Activated CD8-positive, alpha-beta memory T cell treated with anti-CD3 and anti-CD28 coated beads, Interleukin-2, amount 50 U/mL, for 24 hours (primary cell): Measurements from ENCODE around the gene KRTAP3-2.
"Not testable (repeated sequence)": the region's sequence is repeated elsewhere in the genome, so short reads cannot be mapped to it uniquely, and the experiment has no call there.

ENCODE experiments used
- DNase-seq: peaks from one replicate; pipeline ENCODE4 v3.0.0-alpha.2; 2020; ENCODE audit errors: extremely low read depth

KRTAP3-2 gene

GRCh38 chr17:40999563-40999962 is at the start of gene KRTAP3-2:
KRTAP3-2 (minus strand) TSS chr17:40999906; CDS start chr17:40999853, 53 bp downstream.
- DNase-seq, result not testable (repeated sequence)

- DNase-seq, result no peak
These were observed 49.4 kb upstream of the KRTAP3-2 start for GRCh38 chr17:41049110-41049509.

DNA sequence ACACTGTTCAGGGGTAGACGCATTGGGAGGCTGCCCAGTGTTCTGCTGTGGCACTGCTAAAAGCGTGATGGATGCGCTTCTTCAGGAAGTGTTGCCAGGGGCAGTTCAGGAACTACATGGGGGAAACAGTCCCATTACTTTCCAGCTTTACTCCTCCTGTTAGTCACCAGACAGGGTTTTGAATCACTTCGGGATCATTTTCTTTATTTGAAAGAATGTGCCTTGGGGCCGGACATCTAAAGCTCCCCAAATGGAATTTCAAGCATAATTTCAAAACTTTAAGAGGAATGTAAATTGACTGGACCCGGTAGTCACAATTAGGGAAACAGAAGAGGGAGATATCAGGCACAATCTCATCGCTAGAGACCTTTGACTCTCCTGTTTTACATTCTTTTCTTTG is 48.7 kb upstream of the KRTAP3-2 start:
- DNase-seq, result no peak

DNA sequence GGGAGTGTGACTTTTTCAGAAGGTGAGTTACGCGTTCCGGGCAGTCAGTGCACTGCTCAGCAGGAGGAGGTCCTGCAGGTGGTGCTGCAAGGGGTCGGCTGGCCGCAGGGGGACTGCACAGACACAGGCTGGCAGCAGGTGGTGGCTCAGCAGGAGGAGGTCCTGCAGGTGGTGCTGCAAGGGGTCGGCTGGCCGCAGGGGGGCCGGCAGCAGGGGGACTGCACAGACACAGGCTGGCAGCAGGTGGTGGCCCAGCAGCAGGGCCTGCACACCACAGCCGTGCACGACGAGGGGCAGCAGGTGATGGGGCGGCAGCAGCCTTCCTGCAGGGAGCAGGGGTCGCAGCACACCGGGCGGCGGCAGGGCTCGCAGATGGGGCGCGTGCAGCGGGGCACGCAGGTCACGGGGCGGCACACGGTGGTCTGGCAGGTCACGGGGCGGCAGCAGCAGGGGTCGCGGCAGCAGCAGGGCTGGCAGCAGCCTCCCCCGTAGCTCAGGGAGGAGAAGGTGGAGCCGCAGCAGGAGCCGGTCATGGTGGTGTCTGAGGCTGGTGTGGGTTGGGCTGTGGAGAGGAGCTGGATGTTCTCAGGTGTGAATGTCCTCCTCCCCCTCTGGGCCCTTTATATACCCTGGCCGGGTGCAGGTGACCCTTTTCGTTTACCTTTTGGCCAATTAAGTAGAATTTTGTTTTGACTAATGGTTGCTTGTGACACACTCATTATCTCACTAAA is 47.2 kb upstream of the KRTAP3-2 start, which contains the start of gene KRTAP2-1:
KRTAP2-1 (minus strand) TSS at position 582 of the 731 bp plus-strand sequence; CDS start at position 533, 49 bp downstream.
- not testable (repeated sequence) for DNase-seq

DNA sequence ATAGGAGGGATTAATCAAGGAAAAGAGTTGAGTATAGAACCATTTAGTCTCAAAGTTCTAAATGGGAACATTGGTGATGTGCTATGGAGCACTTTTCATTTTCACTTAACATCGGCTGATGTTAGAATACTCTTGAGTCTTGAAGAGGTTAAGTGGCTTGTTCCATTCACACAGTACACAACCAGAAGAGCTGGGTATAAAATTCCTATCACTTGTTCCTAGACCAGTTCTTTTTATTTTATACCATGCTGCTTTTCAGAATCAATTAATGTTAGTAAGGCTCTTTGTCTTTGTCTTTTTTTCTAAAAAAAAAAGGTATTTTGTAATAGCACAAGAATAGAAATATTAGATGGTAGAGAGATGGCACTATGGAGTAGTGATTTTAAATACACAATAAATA is 43.2 kb upstream of the KRTAP3-2 start:
- no peak for DNase-seq

DNA sequence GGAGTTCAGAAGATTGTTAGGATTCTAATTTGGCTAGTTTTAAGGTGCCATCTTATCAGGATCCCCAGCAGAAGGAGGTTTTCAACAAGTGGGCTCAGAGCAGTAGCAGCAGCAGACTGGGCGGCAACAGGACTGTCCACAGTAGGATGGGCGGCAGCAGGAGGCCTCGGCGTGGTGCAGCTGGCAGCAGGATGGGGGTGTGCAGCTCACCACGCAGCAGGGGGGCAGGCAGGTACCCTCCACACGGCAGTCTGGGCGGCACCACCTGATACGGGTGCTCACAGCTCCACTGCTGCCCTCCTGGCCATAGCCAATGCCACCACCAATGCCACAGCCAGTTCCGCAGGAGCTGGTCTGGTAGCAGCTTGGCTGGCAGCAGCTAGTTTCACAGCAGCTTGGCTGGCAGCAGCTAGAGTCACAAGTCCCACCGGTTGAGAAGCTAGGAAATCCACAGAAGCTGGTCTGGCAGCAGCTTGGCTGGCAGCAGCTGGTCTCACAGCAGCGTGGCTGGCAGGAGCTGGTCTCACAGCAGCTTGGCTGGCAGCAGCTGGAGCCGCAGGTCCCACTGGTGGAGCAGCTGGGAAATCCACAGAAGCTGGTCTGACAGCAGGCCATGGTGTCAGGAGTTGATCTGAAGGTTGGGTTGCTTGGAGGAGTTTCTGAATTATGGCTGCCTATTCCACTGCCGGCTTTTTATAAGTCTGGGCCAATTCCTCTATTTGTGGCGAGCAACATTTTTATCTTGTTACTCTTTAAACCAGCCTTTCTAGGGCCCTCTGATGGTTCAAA is 41.3 kb upstream of the KRTAP3-2 start, which contains the start of gene KRTAP1-1:
KRTAP1-1 (minus strand) TSS at position 668 of the 789 bp plus-strand sequence; CDS start at position 615, 53 bp downstream.
- DNase-seq, result not testable (repeated sequence)

GRCh38 chr17:41037853-41038350 is 38.2 kb upstream of the KRTAP3-2 start:
- no peak for DNase-seq

DNA sequence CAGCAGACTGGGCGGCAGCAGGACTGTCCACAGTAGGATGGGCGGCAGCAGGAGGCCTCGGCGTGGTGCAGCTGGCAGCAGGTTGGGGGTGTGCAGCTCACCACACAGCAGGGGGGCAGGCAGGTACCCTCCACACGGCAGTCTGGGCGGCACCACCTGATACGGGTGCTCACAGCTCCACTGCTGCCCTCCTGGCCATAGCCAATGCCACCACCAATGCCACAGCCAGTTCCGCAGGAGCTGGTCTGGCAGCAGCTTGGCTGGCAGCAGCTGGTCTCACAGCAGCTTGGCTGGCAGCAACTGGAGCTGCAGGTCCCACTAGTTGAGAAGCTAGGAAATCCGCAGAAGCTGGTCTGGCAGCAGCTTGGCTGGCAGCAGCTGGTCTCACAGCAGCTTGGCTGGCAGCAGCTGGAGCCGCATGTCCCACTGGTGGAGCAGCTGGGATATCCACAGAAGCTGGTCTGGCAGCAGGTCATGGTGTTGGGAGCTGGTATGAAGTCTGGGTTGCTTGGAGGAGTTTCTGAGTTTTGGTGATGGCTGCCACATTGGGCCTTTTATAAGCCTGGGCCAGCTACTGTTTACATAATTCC is 34.7 kb upstream of the KRTAP3-2 start, which contains the start of gene KRTAP1-3:
KRTAP1-3 (minus strand) TSS at position 529 of the 590 bp plus-strand sequence; CDS start at position 476, 53 bp downstream.
- DNase-seq, result not testable (repeated sequence)

DNA sequence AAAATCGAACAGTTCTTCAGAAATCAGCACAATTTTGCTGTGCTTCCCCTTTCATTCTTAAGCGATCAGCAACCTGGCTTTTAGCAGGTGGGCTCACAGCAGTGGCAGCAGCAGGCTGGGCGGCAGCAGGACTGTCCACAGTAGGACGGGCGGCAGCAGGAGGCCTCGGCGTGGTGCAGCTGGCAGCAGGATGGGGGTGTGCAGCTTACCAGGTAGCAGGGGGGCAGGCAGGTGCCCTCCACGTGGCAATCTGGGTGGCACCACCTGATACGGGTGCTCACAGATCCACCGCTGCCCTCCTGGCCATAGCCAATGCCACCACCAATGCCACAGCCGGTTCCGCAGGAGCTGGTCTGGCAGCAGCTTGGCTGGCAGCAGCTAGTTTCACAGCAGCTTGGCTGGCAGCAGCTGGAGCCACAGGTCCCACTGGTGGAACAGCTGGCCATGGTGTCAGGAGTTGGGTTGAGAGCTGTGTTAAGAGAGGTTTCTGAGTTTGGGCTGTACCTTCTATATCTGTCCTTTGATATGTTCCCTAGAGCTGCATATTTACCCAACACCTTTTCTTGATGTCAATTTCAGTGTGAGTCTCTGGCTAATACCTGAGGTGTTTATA is 30.0 kb upstream of the KRTAP3-2 start, which contains the start of gene KRTAP1-4:
KRTAP1-4 (minus strand) TSS at position 563 of the 613 bp plus-strand sequence; CDS start at position 446, 117 bp downstream.
- DNase-seq, result no peak

- no peak for DNase-seq
These were observed 27.2 kb upstream of the KRTAP3-2 start, which contains the start of gene KRTAP1-5 for GRCh38 chr17:41026715-41027471. KRTAP1-5 (minus strand) TSS chr17:41027208; CDS start chr17:41027155, 53 bp downstream.

DNA sequence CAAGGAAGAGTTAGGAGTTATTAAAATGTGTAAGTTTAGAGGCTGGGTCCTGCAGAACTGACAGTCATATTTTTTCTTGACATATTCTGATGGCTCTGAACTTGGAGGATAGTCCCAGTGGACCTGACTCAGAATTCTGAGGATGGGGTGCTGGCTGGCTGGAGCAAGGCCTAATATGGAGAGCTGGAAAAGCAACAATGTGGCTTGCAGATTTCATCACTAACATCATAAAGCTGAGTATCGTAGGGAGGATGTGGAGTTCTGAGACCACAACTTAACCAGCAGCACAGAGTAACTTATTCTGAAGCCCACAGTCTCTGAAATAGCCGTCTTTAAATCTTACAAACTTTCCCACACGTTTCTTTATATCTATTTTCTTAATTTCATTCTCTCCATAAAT is 25.0 kb upstream of the KRTAP3-2 start:
- no peak for DNase-seq

- no peak for DNase-seq
These were observed 20.6 kb upstream of the KRTAP3-2 start for GRCh38 chr17:41020336-41020735.

DNA sequence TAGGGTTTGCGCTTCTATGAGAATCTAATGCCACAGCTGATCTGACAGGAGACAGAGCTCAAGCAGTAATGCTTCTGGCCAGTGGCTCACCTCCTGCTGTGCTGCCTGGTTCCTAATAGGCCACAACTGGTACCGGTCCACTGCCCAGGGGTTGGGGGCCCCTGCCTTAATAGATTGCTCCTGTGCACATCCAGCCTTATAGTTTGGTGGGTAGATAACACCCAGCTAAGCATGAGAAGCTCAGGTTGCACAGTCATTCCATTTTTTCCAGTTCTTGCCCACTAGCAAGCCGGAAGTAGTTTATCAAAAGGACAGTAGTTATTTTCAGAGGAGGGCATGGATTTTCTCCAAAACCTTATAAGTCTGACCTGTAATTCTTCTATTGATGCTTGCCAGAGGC is 19.7 kb upstream of the KRTAP3-2 start:
- no peak for DNase-seq

DNA sequence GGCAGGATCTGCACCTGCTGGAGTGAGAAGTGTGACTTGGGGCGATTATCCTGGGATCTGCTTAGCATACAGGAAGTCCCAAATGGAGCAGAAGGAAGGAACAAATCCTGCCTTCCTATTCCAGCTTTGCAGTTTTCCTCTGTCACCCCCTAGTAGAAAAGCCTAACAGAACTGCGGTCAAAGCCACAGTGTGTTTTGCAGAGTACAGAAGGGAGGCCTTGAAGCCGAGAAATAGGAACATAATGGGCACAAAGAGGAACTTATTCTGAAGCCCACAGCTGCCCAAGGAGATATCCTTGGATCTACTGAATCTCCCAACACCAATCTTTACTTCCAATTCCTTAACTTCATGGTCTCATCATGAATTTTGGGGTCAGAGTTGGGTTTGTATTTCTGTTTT is 18.8 kb upstream of the KRTAP3-2 start:
- DNase-seq, result no peak

- no peak for DNase-seq
These were observed 17.0 kb upstream of the KRTAP3-2 start for GRCh38 chr17:41016578-41017215.

DNA sequence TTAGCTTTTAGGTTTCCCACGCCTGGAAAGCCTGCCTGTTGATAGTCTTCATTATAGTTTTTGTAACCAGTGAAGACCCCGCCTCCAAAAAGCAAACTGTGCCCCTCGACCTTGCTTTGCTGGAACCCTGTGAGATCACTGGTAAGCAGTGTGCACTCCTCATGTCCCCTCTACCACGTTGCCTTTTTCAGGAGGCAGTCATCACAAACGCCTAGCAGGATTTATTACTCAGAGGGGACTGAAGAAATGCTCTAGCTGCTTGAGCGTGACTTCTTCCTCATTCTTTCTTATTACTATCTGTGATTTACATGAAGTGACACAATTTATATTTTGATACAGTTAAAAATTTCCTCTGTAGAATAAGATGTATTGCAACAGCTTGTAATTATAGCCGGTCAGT is 15.7 kb upstream of the KRTAP3-2 start:
- DNase-seq, result no peak

- no peak for DNase-seq
These were observed 13.9 kb upstream of the KRTAP3-2 start for GRCh38 chr17:41013606-41014005.

DNA sequence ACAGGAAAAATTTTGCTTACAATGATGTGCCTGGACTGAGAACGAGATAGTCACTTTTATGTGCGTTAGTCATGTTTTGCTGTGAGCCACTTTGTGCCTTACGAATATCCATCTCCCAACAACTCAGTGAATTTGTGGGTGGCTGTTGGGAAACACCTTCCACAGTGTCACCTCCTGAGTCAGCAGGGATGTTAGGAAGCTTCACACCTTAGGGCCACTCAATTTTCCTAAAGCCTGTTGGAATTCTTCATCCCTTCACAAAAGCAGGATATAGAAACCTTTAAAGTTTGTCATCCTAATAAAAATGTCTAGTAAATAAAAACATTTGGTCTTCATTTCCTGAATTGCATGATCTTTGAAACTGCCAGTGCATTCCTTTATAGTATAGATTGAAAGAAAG is 13.5 kb upstream of the KRTAP3-2 start:
- DNase-seq, result no peak

- DNase-seq, result no peak
These were observed 12.8 kb upstream of the KRTAP3-2 start for GRCh38 chr17:41012326-41013120.
